HT-29 (cell line): ENCODE data around the gene NKIRAS1. TPM values are rescaled to one million over a fixed set of nuclear protein-coding genes. Genes with fewer than 3 reads are reported as not detected.
A peak's percentile ranks its signal among the peaks of the same experiment; 100 is the strongest.

Experiments used
- DNase-seq: peaks from one replicate; pipeline ENCODE4 v3.0.0-alpha.2; 2015; ENCODE audit warnings: low spot score
- total RNA-seq: library from RNA; depleted of rRNA; stranded (reverse); fragments of >200 nt; shearing (Covaris generic); gene quantifications from 2 replicates; pipeline ENCODE4 v1.2.3, GENCODE V29; 2014; rRNA removed

The NKIRAS1 gene
- 1.2 and 2.2 TPM in 2 replicates for total RNA-seq

GRCh38 chr3:23916886-23917678 lies at the start of gene NKIRAS1, which contains the start of gene RPL15:
Gene NKIRAS1, minus strand, starts transcription at chr3:23916990. Its CDS starts 6,086 bp downstream, at chr3:23910904.
Gene RPL15, plus strand, starts transcription at chr3:23917132. Its CDS starts 728 bp downstream, at chr3:23917860.
- DNase-seq, result peak; percentile 93

GRCh38 chr3:23966328-23966727 lies 49.5 kb upstream of the NKIRAS1 start:
- no peak for DNase-seq

- no peak for DNase-seq
Observed at GRCh38 chr3:23964537-23965235, 47.9 kb upstream of the NKIRAS1 start.

- no peak for DNase-seq
Observed at GRCh38 chr3:23961913-23962312, 45.1 kb upstream of the NKIRAS1 start.

- DNase-seq, result no peak
Observed at GRCh38 chr3:23961066-23961465, 44.3 kb upstream of the NKIRAS1 start.

- DNase-seq, result no peak
Observed at GRCh38 chr3:23960649-23961048, 43.9 kb upstream of the NKIRAS1 start.

- DNase-seq, result peak; percentile 47
Observed at GRCh38 chr3:23959135-23959900, 42.5 kb upstream of the NKIRAS1 start.

- DNase-seq, result no peak
Observed at GRCh38 chr3:23956701-23957100, 39.9 kb upstream of the NKIRAS1 start.

- DNase-seq, result no peak
Observed at GRCh38 chr3:23954144-23954543, 37.4 kb upstream of the NKIRAS1 start.

- DNase-seq, result no peak
Observed at GRCh38 chr3:23953523-23953922, 36.7 kb upstream of the NKIRAS1 start.

- no peak for DNase-seq
Observed at GRCh38 chr3:23952646-23953045, 35.9 kb upstream of the NKIRAS1 start.

- DNase-seq, result no peak
Observed at GRCh38 chr3:23950293-23950692, 33.5 kb upstream of the NKIRAS1 start.

- no peak for DNase-seq
Observed at GRCh38 chr3:23949784-23950183, 33.0 kb upstream of the NKIRAS1 start.

- DNase-seq, result no peak
Observed at GRCh38 chr3:23948761-23949160, 32.0 kb upstream of the NKIRAS1 start.

GRCh38 chr3:23945913-23946687 lies 29.3 kb upstream of the NKIRAS1 start:
- peak; percentile 88 for DNase-seq

GRCh38 chr3:23945663-23945912 lies 28.8 kb upstream of the NKIRAS1 start:
- DNase-seq, result no peak

GRCh38 chr3:23944861-23945662 lies 28.3 kb upstream of the NKIRAS1 start, which contains the start of gene NR1D2:
Gene NR1D2, plus strand, starts transcription at chr3:23945286. Its CDS starts 293 bp downstream, at chr3:23945579.
- peak; percentile 65 for DNase-seq

GRCh38 chr3:23944007-23944783 lies 27.4 kb upstream of the NKIRAS1 start:
- DNase-seq, result no peak

- no peak for DNase-seq
Observed at GRCh38 chr3:23942546-23942945, 25.8 kb upstream of the NKIRAS1 start.

GRCh38 chr3:23941440-23941839 lies 24.6 kb upstream of the NKIRAS1 start:
- no peak for DNase-seq
